ENCODE results near the gene DOCK2. TPM values are rescaled to one million over a fixed set of nuclear protein-coding genes. Genes with fewer than 3 reads are reported as not detected.
"Not testable (repeated sequence)": the region's sequence is repeated elsewhere in the genome, so short reads cannot be mapped to it uniquely, and the experiment has no call there.

Gene DOCK2
- total RNA-seq, 2 donors from 2014 or later = 26.0 to 33.8 TPM

DNA sequence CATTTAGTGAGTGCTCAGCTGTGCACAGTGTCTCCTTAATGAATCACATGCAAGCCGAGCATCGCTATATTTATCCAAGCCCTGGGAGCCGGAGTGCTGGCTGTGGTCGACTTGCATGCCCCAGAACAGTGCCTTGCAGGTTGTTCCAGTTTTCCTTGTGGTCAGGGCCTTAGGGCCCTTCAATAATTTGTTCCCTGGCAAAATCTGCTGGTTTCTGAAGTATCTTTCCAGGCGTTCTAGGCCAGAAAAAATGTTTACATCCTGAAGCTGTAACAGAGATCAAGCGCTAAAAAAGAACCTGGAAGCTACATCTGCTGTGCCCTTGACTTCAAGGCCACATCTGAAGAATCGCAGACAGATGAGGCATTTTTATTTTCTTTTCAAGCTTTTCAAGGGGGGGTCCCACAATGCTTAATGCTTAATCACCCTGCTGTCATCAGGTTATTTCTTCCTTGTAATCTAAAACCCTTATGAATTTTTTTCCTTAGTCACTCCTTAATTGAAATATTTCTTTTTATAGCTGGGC, 105.8 kb downstream of the DOCK2 start:
- no peak for DNase-seq (ENCODE audit: low spot score)
- intact Hi-C loops (cut with DNase I) = no loop called here

DNA sequence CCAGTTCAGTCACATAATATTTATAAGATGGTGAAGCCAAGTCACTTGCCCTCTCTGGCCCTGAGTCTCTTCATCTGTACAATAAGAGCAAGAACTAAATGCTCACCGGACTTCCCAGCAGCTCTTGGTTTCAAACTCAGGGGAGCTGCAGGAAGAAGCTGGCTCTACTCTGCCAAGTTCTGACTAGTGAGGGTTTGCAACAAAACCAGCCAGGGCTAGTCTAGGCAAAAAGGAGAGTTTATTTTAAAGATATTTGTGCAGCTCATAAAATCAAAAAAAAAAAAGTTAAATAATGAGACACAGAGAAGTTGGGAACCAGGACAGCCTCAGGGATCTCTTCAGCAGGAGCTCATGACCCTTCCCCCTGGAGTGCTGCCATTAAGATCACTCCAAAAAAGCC, 107.3 kb downstream of the DOCK2 start:
- no peak for DNase-seq (ENCODE audit: low spot score)
- intact Hi-C loops (cut with DNase I) = no loop called here

DNA sequence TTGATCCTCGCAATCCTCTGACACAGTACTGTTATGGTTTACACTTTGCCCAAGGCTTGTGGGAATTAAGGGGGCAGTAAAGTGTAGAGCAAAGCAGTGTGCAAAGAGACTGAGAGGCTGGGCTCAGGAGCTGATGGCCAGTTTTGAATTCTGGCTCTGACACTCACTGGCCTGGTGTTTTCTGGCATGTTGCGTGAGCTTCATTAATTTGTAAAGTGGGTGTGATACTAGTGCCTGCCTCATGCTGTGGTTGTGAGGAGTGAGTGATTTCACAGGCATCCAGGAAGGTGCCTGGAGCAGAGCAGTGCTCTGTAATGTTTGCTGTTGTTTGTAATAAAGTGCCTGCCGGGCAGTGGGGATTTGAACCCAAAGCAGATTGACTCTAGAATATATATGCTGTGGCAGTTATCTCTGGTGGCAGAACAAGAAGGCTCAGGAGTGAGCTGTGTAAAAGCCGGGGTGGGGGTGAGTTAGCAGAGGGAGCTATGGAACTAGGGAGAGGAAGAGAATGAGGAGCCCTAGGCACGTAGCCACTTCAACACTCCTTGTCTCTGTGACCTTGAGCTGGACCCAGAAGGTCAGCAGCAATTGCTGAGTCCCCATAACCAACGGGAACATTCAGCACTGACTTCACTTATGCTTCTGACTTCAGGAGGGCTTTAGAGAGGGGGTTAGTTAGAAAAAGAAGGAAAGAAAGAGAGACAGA, 108.5 kb downstream of the DOCK2 start:
- intact Hi-C loops (cut with DNase I) = no loop called here
- no peak for DNase-seq (ENCODE audit: low spot score)

DNA sequence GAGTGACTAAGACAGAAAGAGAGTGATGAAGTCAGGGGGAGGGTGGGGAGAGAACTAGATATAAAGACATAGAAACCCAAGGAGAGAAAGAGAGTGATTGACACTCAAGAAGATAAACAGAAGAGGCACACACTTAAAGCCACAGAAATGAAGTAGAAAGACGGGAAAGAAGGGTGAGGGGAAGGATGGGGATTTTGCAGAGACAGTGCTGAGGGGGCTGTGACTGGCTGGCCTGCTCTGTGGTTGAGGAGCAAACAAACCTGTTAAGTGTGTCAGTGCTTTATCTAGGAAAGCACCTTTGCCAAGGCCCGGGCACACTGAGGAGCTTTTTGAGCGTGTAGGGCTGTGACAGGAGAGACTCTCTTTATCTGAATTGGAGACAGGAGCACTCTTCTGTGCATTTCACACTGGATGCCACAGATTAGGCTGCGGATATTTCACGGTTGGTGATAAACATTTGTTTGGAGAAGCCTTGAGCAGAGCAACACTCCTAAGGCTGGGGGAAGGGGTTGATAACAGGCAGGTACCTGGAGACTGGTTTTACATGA, 109.1 kb downstream of the DOCK2 start:
- intact Hi-C loops (cut with DNase I) = no loop called here

DNA sequence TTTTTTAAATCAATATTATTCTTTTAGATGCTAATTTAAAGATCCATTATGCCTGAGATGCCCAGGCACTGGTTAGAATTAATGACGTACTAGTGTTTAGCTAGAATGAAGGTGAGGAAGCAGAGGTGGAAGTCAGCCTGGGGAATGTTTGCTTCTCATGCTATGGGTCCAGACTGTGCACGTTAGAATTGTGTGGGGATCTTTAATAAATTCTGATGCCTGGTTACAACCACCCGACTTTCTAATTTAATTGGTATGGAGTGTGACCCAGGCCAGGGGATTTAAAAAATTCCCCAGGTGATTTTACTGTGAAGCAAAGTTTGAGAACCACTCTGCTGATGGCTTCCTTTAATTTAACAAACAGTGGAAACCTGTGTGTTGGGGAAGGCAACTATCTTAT, 111.1 kb downstream of the DOCK2 start:
- DNase-seq (ENCODE audit: low spot score) = no peak
- intact Hi-C loops (cut with DNase I) = no loop called here

More for the DNA sequence above, 109.1 kb downstream of the DOCK2 start:
- DNase-seq (ENCODE audit: low spot score) = no peak

DNA sequence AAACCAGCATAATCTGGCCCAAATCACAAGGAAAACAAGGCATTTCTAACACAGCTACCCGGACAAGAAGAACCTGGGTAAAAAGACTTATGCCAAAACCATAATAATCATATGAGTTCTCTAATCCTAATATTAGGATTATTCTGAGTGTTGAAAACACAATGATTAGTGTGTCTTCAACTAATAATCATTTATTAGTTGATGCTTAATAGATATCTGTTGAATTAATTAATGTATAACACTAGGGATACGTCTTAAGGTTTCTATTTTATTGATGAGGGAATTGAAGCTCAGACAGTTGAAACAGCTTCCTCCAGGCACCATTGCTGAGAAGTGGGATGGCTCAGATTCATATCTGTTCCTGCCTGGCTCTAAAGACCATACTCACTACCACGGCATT, 112.2 kb downstream of the DOCK2 start:
- intact Hi-C loops (cut with DNase I) = no loop called here
- DNase-seq (ENCODE audit: low spot score) = no peak

DNA sequence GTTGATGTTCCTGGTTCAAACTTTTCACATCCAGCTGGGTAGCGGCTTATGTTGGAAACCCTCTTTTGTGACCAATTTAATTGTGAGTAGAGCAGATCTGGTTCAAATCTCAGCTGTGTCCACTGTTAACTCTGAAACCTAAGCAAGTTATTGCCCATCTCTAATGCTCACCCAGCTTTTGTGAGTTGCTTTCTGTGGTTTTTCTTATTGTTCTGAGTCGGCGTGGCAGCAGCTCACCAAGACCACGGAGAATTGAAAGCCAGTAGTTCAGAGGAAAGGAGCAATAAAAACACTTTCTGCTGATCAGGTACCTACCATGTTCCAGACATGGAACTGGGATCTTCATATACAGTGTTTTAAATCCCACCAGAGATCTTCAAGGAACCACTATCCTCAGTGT, 114.4 kb downstream of the DOCK2 start:
- intact Hi-C loops (cut with DNase I) = no loop called here
- DNase-seq (ENCODE audit: low spot score) = no peak

DNA sequence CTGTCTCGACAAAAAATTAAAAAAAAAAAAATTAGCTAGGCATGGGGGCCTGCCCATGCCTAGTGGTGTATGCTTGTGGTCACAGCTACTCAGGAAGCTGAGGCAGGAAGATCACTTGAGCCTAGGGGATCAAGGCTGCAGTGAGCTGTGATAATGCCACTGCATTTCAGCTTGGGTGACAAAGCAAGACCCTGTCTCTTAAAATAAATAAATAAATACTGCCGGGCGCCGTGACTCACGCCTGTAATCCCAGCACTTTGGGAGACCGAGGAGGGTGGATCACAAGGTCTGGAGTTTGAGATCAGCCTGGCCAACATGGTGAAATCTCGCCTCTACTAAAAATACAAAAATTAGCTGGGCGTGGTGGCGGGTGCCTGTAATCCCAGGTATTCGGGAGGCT, 115.5 kb downstream of the DOCK2 start:
- DNase-seq (ENCODE audit: low spot score); intact Hi-C loops (cut with DNase I): not testable (repeated sequence)

DNA sequence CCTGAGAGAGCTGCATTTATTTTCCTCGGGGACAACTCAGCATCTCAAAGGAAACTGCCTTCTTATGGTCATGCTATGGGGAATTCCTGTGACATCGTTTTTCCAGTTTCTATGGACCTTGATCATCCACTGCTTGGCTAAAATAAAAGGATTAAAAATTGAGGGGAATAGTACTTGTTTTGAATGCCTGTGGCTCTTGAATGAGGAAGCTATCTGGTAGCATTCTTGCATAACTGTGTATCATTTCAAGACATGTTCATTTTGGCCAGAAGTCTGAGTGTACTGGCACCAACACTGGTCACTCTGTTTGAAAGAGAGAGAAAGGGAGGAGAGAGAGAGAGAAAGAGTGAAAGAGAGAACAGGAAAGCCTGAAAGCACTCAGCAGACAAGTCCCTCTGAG, 116.7 kb downstream of the DOCK2 start:
- no peak for DNase-seq (ENCODE audit: low spot score)
- intact Hi-C loops (cut with DNase I) = no loop called here

DNA sequence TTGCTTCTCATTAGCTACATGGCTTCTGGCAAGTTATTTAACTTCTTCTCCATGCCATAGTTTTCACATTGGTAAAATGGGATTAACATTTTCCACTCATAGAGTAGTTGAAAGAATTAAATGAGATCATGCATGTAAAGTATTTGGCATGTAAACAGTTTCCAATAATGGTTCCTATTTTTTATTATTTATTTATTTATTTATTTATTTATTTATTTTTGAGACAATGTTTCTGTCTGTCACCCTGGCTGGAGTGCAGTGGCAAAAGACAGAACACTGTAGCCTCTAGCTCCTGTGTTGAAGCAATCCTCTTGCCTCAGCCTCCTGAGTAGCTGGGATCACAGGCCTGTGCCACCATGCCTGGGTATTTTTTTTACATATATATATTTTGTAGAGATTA, 117.7 kb downstream of the DOCK2 start:
- DNase-seq (ENCODE audit: low spot score) = no peak
- intact Hi-C loops (cut with DNase I) = no loop called here

DNA sequence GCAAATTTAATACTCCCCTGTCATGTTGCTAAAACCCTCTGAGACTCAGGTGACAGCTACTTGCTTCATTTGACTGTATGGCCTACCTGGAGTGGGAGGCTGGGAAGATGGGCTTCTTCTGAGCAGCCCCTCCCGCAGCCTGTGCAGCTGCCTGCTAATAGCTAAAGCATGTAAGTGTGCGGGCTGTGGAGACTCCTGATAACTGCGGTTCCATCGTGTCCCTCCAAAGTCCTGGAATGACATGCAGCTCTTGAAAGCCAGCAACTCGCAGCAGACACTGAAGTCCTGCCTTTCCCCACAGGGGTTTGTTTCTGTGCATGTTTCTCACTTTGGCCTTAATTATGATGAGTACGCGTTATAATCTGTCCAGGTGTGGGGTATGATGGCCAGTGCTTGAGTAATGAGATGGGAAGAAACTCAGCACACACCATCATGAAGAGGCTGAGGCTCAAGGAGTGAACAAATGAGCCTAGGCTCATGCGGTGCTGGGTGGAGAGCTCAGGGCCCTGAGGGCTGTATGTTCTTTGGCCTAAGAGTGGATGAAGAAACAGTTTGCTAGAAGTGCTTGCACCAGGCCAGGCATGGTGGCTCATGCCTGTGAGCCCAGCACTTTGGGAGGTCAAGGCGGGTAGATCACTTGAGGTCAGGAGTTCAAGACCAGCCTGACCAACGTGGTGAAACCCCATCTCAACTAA, 119.1 kb downstream of the DOCK2 start:
- intact Hi-C loops (cut with DNase I) = no loop called here
- no peak for DNase-seq (ENCODE audit: low spot score)

DNA sequence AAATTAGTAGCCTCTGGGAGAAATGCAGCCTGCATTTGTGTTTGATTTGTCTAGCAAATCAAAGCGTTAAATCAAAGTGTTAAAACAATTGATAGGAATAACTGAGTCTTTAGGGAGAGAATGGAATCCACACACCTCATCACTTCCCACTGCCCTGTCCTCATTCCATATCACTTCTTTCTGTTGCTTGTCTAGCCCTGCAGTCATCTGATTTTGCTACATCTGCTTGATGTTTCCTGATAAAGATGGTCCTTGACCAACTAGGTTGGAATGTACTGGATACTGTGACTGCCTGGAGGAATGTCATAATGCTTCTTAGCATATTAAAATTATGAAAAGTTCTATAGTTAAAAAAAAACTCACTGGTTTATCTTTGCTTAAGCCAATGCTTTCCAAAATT, 119.9 kb downstream of the DOCK2 start:
- DNase-seq (ENCODE audit: low spot score) = no peak
- intact Hi-C loops (cut with DNase I) = no loop called here

DNA sequence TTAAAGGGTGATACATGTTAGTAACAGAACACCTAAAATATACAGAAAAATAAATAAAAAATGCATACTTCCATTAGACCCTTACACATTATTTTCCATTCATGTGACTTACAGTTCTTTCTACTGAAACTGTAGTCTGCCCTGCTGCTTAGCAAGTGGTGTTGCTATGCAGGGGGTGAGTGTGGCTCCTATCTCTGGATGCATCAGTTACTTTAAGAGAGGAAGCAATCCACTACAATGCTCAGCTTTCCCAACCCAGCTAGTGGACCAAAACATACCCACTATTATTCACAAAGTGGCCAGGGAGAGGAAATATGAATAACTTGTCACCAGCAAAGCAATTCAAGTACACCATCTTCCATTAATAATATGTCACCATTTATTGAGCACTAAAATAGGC, 121.8 kb downstream of the DOCK2 start:
- intact Hi-C loops (cut with DNase I) = no loop called here
- DNase-seq (ENCODE audit: low spot score) = no peak

DNA sequence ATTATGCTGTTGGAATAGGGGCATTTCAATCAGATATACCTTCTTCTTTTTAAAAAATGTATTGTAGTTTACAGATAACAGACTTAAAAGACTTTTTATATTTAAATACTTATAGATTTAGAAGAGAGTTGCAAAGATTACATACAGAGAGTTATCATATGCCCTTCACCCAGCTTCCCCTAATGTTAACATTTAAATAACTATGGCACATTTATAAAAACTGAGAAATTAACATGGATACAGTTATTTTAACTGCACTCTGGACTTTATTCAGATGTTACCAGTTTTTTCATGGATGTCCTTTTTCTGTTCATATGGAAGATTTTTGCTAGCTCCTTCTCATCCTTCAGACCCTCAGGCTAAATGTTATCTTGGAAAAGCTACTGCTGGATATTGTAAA, 123.2 kb downstream of the DOCK2 start:
- intact Hi-C loops (cut with DNase I) = no loop called here
- DNase-seq (ENCODE audit: low spot score) = no peak

DNA sequence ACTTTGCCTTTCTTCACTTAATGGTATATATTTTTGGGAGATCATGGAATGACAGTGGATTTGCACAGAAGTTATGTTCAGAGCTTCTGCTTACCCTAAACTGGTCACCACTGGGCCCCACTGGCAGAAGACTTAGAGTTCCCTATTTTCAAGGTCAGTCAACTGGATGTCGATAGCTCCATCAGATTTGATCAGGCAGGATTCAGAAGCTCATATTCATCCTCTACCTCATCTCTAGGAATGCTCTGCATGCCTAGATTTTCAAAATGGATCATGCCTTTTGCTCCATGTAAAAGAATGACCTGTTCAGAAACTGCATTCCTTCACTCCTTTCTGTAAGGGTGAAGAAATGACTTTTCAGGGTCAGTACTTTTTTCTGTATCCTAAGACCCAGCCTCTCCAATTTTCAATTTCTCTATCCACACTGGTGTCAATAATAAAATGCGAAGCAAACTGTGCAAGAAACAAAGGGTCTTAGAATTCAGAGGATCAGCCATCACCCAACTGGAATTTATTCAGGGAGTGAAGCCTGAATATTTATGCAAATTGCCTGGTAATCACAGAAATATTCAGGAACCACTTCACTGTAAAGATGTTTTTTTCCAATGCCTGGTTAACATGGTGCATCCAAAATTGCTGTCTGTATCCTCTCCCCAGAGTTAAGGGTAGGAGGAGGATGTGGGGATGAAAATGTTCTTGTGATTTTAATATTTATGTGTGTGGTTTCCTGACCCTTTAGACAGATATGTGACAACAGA, 125.4 kb downstream of the DOCK2 start:
- no peak for DNase-seq (ENCODE audit: low spot score)
- intact Hi-C loops (cut with DNase I) = no loop called here

DNA sequence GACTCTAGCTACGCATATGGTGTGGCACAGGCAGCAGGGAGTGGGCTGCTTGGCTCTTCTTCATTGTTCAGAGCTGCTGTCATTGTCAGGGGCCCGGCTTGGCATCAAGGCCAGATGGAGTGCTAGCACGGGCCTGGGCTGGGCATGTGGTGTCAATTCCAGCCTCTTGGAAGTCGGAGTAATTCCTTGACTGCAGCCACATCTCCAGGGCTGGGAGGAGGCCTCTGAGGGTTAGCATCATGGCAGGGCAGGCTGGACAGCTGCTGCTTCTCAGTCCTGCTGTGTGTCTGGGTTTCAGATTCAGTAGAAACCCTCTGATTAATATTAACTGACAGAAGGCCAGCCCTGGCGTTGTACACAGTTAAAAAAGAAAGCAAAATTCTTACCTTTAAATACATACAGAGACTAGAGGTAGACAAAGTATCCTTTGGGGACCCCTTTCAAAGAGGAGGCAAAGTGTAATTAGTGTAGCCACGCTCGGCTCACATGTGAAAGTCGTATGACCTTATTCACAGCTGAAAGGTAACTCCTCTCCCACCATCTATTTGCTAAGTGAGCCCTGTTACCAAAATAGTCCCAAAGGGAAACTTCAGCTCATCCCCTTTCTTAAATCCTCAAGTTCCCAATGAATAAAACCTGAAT, 126.4 kb downstream of the DOCK2 start:
- intact Hi-C loops (cut with DNase I) = no loop called here

DNA sequence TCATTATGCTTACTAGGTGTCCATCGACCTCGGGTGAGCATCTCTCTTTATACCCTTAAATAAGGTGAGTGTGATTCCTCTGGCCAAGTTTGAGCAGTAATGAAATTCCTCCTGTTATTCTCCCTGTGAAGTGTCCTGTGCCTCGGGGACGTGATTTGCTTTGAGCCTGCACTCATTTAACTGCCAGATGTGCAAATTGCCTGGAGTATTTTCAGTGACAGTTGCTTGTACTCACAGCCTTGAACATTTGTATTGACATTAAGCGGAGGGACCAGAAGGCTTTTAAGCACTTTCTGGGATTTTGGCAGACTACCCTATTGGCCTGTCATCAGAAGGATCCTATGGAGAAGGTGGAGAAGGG, 126.9 kb downstream of the DOCK2 start:
- intact Hi-C loops (cut with DNase I) = no loop called here
- no peak for DNase-seq (ENCODE audit: low spot score)

More for the DNA sequence above, 126.4 kb downstream of the DOCK2 start:
- no peak for DNase-seq (ENCODE audit: low spot score)

DNA sequence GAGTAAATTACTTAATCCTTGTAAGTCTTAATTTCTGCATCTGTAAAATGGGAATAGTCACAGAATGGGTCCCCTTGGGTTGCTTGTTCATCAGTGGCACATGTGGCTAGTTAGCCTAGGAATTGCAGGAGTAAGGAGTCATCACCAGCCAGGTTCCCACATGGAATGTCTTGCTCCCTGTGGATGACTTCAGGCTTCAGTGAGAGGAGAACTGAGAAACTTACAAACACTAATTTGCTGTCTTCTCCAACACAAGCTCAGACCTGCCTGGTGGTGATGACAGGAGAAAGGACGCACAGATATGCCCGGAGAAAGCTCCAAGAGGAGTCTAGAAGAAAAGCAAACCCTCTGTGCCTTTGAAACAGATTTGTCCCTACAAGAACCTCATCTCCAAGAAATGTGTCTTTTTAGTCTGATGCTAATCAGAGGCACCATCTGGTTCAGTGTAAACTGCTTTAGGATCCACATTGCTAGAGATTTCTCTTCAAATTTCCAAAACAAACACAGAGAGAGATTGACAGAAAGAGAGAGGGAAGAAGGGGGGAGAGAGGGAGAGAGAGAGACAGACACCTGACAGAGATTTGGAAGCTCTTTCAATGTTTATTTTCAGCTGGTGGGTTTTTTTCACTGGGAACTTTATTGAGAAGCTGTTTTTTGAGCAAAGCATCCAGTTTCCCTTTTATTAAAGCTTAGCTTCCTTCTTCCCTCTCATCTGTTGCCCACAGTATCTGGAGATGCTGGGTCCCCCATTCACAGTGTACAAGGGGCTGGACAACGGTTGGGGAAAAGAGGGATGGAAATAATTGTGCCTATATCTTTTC, 128.3 kb downstream of the DOCK2 start:
- intact Hi-C loops (cut with DNase I) = no loop called here
- DNase-seq (ENCODE audit: low spot score) = no peak

DNA sequence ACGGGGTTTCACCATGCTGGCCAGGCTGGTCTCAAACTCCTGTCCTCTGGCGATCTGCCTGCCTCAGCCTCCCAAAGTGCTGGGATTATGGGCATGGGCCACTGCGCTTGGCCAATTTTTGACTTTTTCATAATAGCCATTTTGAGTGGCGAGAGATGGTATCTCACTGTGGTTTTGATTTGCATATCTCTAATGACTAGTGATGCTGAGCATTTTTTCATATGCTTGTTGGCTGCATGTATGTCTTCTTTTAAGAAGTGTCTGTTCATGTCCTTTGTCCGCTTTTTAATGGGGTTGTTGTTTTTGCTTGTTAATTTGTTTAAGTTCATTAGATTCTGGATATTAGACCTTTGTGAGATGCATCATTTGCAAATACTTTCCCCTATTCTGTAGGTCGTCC, 129.9 kb downstream of the DOCK2 start:
- intact Hi-C loops (cut with DNase I) = not testable (repeated sequence)

More for the DNA sequence above, 129.9 kb downstream of the DOCK2 start:
- not testable (repeated sequence) for DNase-seq (ENCODE audit: low spot score)
